Cardiac ventricle fibroblast (primary cell): ENCODE data around the gene ETV7. TPM values are rescaled to one million over a fixed set of nuclear protein-coding genes. Genes with fewer than 3 reads are reported as not detected.

Experiments
- total RNA-seq: library from RNA; depleted of rRNA; stranded (reverse); fragments of >200 nt; gene quantifications from 2 replicates; pipeline ENCODE4 v1.2.3, GENCODE V29; 2015

Gene ETV7
- total RNA-seq = 0.54 and 1.6 TPM in 2 replicates

DNA sequence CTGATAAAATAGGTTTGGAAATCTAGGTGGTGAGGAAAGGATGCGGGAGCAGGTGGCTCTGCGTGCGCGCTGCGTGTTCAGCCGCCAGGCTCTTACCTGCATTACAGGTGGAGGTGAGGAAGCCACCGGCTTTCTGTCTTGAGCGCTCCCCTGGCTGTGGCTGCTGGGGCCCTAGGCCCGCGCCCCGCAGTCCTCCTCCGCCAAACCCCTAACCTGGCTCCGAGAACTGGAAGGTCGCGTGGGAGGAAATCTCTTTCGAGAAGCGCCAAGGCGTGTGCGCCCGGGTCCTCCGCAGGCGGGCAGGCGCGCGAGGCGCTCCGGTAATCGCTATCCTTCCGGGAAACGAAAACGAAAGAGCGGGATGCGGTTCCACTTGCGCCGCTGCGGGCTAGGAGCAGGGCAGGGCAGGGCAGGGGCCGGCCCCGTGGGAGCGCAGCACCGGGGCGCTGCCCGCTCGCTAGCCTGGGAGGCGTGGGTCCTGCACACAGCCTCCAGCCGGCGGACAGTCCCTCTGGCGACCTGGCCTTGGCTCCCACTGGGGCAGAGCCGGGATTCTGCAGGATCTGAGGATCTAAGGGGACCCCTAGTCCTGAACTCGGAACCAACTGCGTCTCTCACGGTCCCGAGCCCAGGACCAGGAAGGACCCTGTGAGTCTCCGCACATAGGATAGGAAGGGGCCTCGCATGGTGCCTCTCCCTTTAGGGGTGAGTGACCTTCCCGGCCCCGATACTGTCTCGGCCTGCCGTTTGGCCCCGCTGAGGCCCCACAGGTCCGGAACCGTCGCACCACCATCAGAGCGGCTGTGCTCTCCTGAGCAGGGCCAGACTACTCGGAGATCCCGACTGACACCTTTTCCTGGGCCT, at the start of gene ETV7:
Gene ETV7 (minus strand): TSS at position 230 of the 864 bp plus-strand sequence. CDS start 128 bp downstream, at position 102.

DNA sequence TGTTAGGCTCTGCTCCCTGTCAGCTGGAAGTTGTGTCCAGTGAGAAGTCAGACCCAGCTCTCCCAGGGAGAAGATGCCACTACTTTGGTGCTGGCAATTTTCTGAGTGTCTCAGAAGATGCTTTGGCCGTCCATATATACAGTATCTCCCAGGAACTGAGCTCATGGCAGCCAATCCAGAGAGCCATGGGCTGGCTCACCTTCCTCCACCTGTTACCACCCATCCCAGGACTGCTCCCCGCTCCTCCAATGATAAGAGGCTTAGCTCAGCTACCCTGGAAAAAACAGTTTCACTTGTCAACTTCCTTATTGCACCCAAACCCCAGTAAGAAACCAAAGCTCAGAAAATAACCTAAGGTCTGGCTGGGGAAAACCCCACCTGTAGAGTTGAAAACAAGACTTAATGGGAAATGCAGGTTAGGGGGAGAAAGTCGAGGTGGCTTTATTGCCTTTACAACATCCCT, 50.7 kb downstream of the ETV7 start, which contains the start of gene BNIP5:
Gene BNIP5 (minus strand): TSS at position 110 of the 463 bp plus-strand sequence. CDS start 6,198 bp downstream, outside the sequence.

Other genes starting within 250 kb of the ETV7 start
- gene BRPF3, start 190.9 kb downstream of the ETV7 start, total RNA-seq = 12.5 and 17.4 TPM in 2 replicates
- gene PNPLA1, start 117.6 kb downstream of the ETV7 start, total RNA-seq = not detected in 2 replicates
- not detected in 2 replicates for gene BNIP5, start 50.8 kb downstream of the ETV7 start, total RNA-seq
- gene PXT1, start 55.2 kb upstream of the ETV7 start, total RNA-seq = not detected in 2 replicates
- gene KCTD20, start 55.3 kb upstream of the ETV7 start, total RNA-seq = 36.6 and 37.1 TPM in 2 replicates
- gene STK38, start 159.8 kb upstream of the ETV7 start, total RNA-seq = 15.8 and 19.8 TPM in 2 replicates
- gene SRSF3, start 206.7 kb upstream of the ETV7 start, total RNA-seq = 78.6 and 151 TPM in 2 replicates